Measurements from ENCODE around the gene PTTG1IP.

DNA sequence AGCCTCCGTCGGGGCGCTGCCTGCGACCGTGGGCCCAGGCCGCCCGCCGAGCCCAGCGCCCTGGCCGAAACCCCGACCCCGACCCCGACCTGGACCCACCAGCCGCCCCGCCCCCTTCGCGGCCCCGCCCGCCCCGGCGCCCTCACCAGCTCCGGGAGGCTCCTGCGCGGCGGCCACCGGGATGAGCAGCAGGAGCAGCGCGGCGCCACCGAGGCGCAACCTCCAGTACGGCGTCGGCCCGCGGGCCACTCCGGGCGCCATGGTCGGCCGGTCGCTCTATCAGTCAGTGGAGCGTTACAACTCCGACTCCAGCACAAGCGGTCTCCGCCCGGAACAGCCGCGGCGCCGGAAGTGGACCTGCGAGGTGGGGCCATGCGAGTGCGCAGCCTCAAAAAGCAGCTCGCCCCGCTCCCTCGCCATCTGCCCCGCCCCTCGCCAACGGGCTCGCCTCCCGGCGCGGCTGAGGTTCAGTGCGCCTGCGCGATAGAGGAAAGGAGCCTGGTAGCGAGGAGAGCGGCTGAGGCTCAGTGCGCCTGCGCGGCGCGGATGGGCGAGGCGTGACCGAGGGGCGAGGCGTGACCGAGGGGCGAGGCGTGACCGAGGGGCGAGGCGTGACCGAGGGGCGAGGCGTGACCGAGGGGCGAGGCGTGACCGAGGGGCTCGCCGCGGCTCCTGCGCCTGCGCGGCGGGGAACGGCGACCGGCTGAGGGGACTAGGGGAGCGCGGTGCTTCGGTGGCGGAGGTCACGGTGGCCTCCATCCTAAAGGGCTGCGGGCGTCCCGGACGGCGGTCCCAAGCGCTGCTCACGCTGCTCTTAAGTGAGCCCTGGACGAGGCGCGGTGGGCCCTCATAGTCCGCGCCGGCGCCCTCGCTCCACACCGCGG is at the start of gene PTTG1IP:
- TF ChIP-seq, protein P1, sequence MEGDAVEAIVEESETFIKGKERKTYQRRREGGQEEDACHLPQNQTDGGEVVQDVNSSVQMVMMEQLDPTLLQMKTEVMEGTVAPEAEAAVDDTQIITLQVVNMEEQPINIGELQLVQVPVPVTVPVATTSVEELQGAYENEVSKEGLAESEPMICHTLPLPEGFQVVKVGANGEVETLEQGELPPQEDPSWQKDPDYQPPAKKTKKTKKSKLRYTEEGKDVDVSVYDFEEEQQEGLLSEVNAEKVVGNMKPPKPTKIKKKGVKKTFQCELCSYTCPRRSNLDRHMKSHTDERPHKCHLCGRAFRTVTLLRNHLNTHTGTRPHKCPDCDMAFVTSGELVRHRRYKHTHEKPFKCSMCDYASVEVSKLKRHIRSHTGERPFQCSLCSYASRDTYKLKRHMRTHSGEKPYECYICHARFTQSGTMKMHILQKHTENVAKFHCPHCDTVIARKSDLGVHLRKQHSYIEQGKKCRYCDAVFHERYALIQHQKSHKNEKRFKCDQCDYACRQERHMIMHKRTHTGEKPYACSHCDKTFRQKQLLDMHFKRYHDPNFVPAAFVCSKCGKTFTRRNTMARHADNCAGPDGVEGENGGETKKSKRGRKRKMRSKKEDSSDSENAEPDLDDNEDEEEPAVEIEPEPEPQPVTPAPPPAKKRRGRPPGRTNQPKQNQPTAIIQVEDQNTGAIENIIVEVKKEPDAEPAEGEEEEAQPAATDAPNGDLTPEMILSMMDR (IDR thresholded peaks at IDR 0.05), result peak in 1 of 4 experiments; percentile 16
- peak; percentile 70 to 81 for TF ChIP-seq POLR2A (IDR thresholded peaks at IDR 0.05)

Data from uterus (tissue), 2 donors.